Spleen (tissue), 11 donors: ENCODE measurements around the gene GRIA1. TPM values are rescaled to one million over a fixed set of nuclear protein-coding genes. Genes with fewer than 3 reads are reported as not detected.

Experiments used
- DNase-seq: peaks from one replicate; pipeline ENCODE4 v3.0.0-alpha.2; 2020
- H3K27ac ChIP-seq, 8 donors: fragments of 200-600 bp; sonication (generic) in 7 of 8; 1 replicate in 4 of 8; 2 replicates in 4 of 8; pipeline versions ENCODE4 v1.5.0 to v1.8.0; 2016 to 2021; ENCODE audit warnings: inconsistent platforms in 4 of 8, mild to moderate bottlenecking in 4 of 8, moderate library complexity in 1 of 8
- H3K27me3 ChIP-seq, 7 donors: fragments of 200-600 bp; sonication (generic) in 6 of 7; replicated peaks in 1 of 7; 1 replicate in 4 of 7; 2 replicates in 3 of 7; pipeline versions ENCODE4 v1.5.0 to v1.8.0; 2016 to 2021; ENCODE audit warnings: inconsistent platforms in 3 of 7, mild to moderate bottlenecking in 1 of 7
- H3K36me3 ChIP-seq, 6 donors: fragments of 200-600 bp; sonication (generic) in 5 of 6; 1 replicate in 4 of 6; 2 replicates in 2 of 6; pipeline versions ENCODE4 v1.5.0 to v1.8.0; 2016 to 2021; ENCODE audit warnings: inconsistent platforms in 2 of 6
- H3K4me1 ChIP-seq, 6 donors: fragments of 200-600 bp; sonication (generic) in 5 of 6; 1 replicate in 3 of 6; 2 replicates in 3 of 6; pipeline versions ENCODE4 v1.5.0 to v1.8.0; 2016 to 2021; ENCODE audit warnings: inconsistent platforms in 3 of 6
- H3K4me3 ChIP-seq, 8 donors: fragments of 200-600 bp; sonication (generic) in 7 of 8; 1 replicate in 4 of 8; 2 replicates in 4 of 8; pipeline versions ENCODE4 v1.5.0 to v1.8.0; 2016 to 2021; ENCODE audit warnings: inconsistent platforms in 4 of 8, mild to moderate bottlenecking in 4 of 8, moderate library complexity in 2 of 8
- H3K9me3 ChIP-seq, 8 donors: fragments of 200-600 bp; sonication (generic) in 7 of 8; 1 replicate in 4 of 8; 2 replicates in 4 of 8; pipeline versions ENCODE4 v1.5.0 to v1.8.0; 2016 to 2021; ENCODE audit warnings: inconsistent platforms in 4 of 8
- POLR2A ChIP-seq, 3 donors: fragments of 450-650 bp; IDR thresholded peaks; one replicate each; pipeline ENCODE4 v1.5.1; 2017; ENCODE audit warnings: antibody characterized with exemption in 3 of 3, mild to moderate bottlenecking in 1 of 3
- POLR2AphosphoS5 ChIP-seq, 3 donors: sonication (generic); formaldehyde crosslinking; IDR thresholded peaks; one replicate each; pipeline ENCODE4 v1.5.1; 2017; ENCODE audit warnings: antibody characterized with exemption in 3 of 3
- WGBS, 5 donors: extraction: QIAGEN DNeasy Blood & Tissue Kit in 3 of 5; methylation state at CpG; one replicate each; pipeline versions ENCODE4 v1.1.5 to v1.1.7; 2013 to 2018; 5-methylcytosine and 5-hydroxymethylcytosine counted together
- intact Hi-C: fragments of 100-400 bp; cut with DNase I; formaldehyde crosslinking; loops from one replicate; pipeline ENCODE4 v1.15.0; 2023; ENCODE audit warnings: low total_unique reads
- polyA plus RNA-seq, 3 donors: library from polyadenylated mRNA; stranded (reverse); fragments of 200-250 nt; gene quantifications; one replicate each; pipeline ENCODE4 v1.2.1, GENCODE V29; 2013
- total RNA-seq, 7 donors: library from RNA; depleted of rRNA in 3 of 7; stranded (reverse); fragments of >200 nt in 3 of 7; fragmentation: NEBNext Ultra II Directional in 4 of 7; extraction: Animal tissue kit (Norgen Biotek cat#: 25700) in 4 of 7; gene quantifications; one replicate each; pipeline versions ENCODE4 v1.1.0 to v1.2.1, GENCODE V29; 2016 to 2021
- TF ChIP-seq, protein P1 (sequence below), 11 experiments: fragments of 200-600 bp in 7 of 11; fragments of 450-650 bp in 4 of 11; sonication (generic) in 4 of 11; IDR thresholded peaks in 8 of 11; conservative IDR thresholded peaks in 3 of 11; 1 replicate in 7 of 11; 2 replicates in 4 of 11; pipeline versions ENCODE4 v1.4.0 to v1.8.0; 2016 to 2021; ENCODE audit warnings: antibody characterized with exemption in 11 of 11, inconsistent platforms in 4 of 11, mild to moderate bottlenecking in 1 of 11
- donor health status: healthy with polysubstance abuse.
- donor health status: DM: no; HTN: no; CAD: no; lungs with moderate emphysema.
- donor health status: DM: no; HTN: no; CAD: no.
- donor health status: Bipolar disorder and iron deficiency.
- donor health status: healthy.
- donor health status: DM: no; HTN: no; CAD: no.
- donor health status: DM: yes; HTN: yes; CAD: no.

The GRIA1 gene
- total and polyA plus RNA-seq, 10 donors = 0.02 to 0.19 (median 0.09) TPM; not detected in 6

DNA sequence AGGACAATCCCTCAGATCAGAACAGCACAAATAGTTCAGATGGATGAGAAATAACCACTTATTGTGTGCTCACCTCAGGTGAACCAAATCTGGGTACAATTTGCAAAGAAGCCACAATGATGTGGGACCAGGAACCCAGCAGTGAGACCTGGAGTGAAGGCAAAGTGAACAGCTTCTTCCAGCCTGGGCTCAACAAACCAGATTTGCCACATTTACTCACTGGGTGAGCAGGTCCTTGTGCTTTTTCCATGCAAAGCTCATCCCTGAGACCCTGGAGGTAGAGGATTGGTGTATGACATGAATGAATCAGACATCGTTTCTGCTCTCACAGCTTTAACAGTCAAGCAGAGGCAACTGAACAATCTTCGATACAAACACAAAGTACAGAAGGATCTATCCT, 29.1 kb upstream of the GRIA1 start:
- no peaks in the 10 kb centered on the region for H3K27me3 ChIP-seq
- DNase-seq = no peak
- no peaks in the 10 kb centered on the region for H3K36me3 ChIP-seq
- H3K4me1 ChIP-seq = no peaks in the 10 kb centered on the region
- H3K27ac ChIP-seq = no peak overlapping the region
- peaks cover 0 to 7% (median 0%) of the 10 kb centered on the region in 8 donors for H3K9me3 ChIP-seq
- 64 to 88% (median 76%) methylated on average over 2 of the region's 2 CpGs for WGBS, 5 donors
- no peak overlapping the region for H3K4me3 ChIP-seq
- intact Hi-C loops = no loop called here
- TF ChIP-seq, protein P1, sequence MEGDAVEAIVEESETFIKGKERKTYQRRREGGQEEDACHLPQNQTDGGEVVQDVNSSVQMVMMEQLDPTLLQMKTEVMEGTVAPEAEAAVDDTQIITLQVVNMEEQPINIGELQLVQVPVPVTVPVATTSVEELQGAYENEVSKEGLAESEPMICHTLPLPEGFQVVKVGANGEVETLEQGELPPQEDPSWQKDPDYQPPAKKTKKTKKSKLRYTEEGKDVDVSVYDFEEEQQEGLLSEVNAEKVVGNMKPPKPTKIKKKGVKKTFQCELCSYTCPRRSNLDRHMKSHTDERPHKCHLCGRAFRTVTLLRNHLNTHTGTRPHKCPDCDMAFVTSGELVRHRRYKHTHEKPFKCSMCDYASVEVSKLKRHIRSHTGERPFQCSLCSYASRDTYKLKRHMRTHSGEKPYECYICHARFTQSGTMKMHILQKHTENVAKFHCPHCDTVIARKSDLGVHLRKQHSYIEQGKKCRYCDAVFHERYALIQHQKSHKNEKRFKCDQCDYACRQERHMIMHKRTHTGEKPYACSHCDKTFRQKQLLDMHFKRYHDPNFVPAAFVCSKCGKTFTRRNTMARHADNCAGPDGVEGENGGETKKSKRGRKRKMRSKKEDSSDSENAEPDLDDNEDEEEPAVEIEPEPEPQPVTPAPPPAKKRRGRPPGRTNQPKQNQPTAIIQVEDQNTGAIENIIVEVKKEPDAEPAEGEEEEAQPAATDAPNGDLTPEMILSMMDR (IDR thresholded peaks at IDR 0.05 in 8 of 11, conservative IDR thresholded peaks at IDR 0.05 in 3 of 11) = no peak
- no peak for TF ChIP-seq POLR2AphosphoS5 (IDR thresholded peaks at IDR 0.05)
- TF ChIP-seq POLR2A (IDR thresholded peaks at IDR 0.05) = no peak

GRCh38 chr5:153463806-153464205, 26.7 kb upstream of the GRIA1 start:
- Histone ChIP-seq H3K9me3 (peaks cover 0 to 7% (median 0%) of the 10 kb centered on the region in 8 donors), H3K36me3 (no peaks in the 10 kb centered on the region), H3K4me1 (no peaks in the 10 kb centered on the region), H3K4me3 (no peak overlapping the region), H3K27ac (no peak overlapping the region), H3K27me3 (no peaks in the 10 kb centered on the region)
- DNase-seq = no peak
- TF ChIP-seq, protein P1 (IDR thresholded peaks at IDR 0.05 in 8 of 11, conservative IDR thresholded peaks at IDR 0.05 in 3 of 11) = no peak
- TF ChIP-seq POLR2A (IDR thresholded peaks at IDR 0.05) (no peak), POLR2AphosphoS5 (IDR thresholded peaks at IDR 0.05) (no peak)
- intact Hi-C loops = no loop called here
- 65 to 77% (median 69%) methylated on average over 2 of the region's 2 CpGs for WGBS, 5 donors

DNA sequence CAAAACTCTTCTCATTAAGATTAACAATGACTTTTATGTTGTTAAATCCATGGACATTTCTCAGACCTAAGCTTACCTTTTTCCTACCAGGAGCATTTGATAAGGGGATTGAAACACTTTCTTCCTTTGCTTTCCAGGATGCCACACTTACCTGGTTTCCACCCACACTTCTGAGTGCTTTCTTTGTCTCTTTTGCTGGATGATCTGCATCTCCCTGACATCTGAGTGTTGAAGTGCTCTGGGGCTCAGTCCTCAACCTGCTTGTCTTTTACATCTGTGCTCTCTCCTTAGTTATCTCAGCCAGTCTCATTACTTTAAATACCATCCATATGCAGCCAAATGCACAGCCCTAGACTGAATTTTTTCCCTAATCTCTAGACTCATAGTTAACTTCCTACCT, 22.9 kb upstream of the GRIA1 start:
- DNase-seq = no peak
- H3K27ac ChIP-seq = no peak overlapping the region
- intact Hi-C loops = no loop called here
- no peaks in the 10 kb centered on the region for H3K4me1 ChIP-seq
- no peak overlapping the region for H3K4me3 ChIP-seq
- peaks cover 0 to 7% (median 0%) of the 10 kb centered on the region in 8 donors for H3K9me3 ChIP-seq
- no peaks in the 10 kb centered on the region for H3K36me3 ChIP-seq
- no peaks in the 10 kb centered on the region for H3K27me3 ChIP-seq
- TF ChIP-seq POLR2AphosphoS5 (IDR thresholded peaks at IDR 0.05) = no peak
- TF ChIP-seq, protein P1 (IDR thresholded peaks at IDR 0.05 in 8 of 11, conservative IDR thresholded peaks at IDR 0.05 in 3 of 11) = no peak

- no peaks in the 10 kb centered on the region for H3K4me1 ChIP-seq
- H3K4me3 ChIP-seq = no peak overlapping the region
- no peak overlapping the region for H3K27ac ChIP-seq
- H3K27me3 ChIP-seq = no peaks in the 10 kb centered on the region
- 84 to 92% (median 87%) methylated on average over 3 of the region's 3 CpGs for WGBS, 5 donors
- TF ChIP-seq POLR2AphosphoS5 (IDR thresholded peaks at IDR 0.05) (no peak), POLR2A (IDR thresholded peaks at IDR 0.05) (no peak)
- TF ChIP-seq, protein P1 (IDR thresholded peaks at IDR 0.05 in 8 of 11, conservative IDR thresholded peaks at IDR 0.05 in 3 of 11) = no peak
- H3K36me3 ChIP-seq = no peaks in the 10 kb centered on the region
- intact Hi-C loops = no loop called here
- no peak for DNase-seq
- peaks cover 0 to 12% (median 0%) of the 10 kb centered on the region in 8 donors for H3K9me3 ChIP-seq
These were observed 21.0 kb upstream of the GRIA1 start for GRCh38 chr5:153469423-153469822.
